ENCODE data around the gene PRICKLE4.

PRICKLE4 gene

GRCh38 chr6:41733707-41734665 lies 46.6 kb upstream of the PRICKLE4 start (continued):
- peak; percentile 93 for TF ChIP-seq ZNF398 (tag by site-specific recombination; IDR thresholded peaks at IDR 0.05)
- TF ChIP-seq OSR2 (tag by site-specific recombination; IDR thresholded peaks at IDR 0.05): no peak
- 0 out of 2 replicates have a peak, but pooled peaks have one; percentile 65 for TF ChIP-seq ZNF660 (tag by site-specific recombination; IDR thresholded peaks at IDR 0.05)
- TF ChIP-seq BCL6B (tag by site-specific recombination; IDR thresholded peaks at IDR 0.05): no peak
- no peak for TF ChIP-seq SALL2 (tag by site-specific recombination; IDR thresholded peaks at IDR 0.05; ENCODE audit: borderline replicate concordance)
- no peak for TF ChIP-seq ZNF610 (tag by site-specific recombination; IDR thresholded peaks at IDR 0.05; ENCODE audit: borderline replicate concordance)
- peak; percentile 28; the same call in 1 of the 2 replicates for TF ChIP-seq ZNF600 (tag by site-specific recombination; IDR thresholded peaks at IDR 0.05)
- no peak for TF ChIP-seq SCRT2 (tag by site-specific recombination; IDR thresholded peaks at IDR 0.05)
- TF ChIP-seq ZNF571 (tag by site-specific recombination; IDR thresholded peaks at IDR 0.05): no peak
- no peak for TF ChIP-seq RBAK (tag by site-specific recombination; IDR thresholded peaks at IDR 0.05)
- TF ChIP-seq ZNF341 (tag by site-specific recombination; IDR thresholded peaks at IDR 0.05; ENCODE audit: low read depth): peak; percentile 86
- no peak for TF ChIP-seq ZNF223 (tag by site-specific recombination; IDR thresholded peaks at IDR 0.05)
- TF ChIP-seq ZNF10 (tag by site-specific recombination; IDR thresholded peaks at IDR 0.05): no peak
- TF ChIP-seq ZSCAN5A (tag by site-specific recombination; IDR thresholded peaks at IDR 0.05): no peak
- TF ChIP-seq ZNF404 (tag by site-specific recombination; IDR thresholded peaks at IDR 0.05): no peak
- TF ChIP-seq ZNF561 (tag by site-specific recombination; IDR thresholded peaks at IDR 0.05; ENCODE audit: borderline replicate concordance): peak; percentile 58; the same call in 1 of the 2 replicates
- TF ChIP-seq ZBTB10 (tag by site-specific recombination; IDR thresholded peaks at IDR 0.05): 0 out of 2 replicates have a peak, but pooled peaks have one; percentile 42
- TF ChIP-seq ZNF629 (tag by site-specific recombination; IDR thresholded peaks at IDR 0.05): no peak; the same call in 1 of the 2 replicates
- TF ChIP-seq KLF10 (tag by site-specific recombination; IDR thresholded peaks at IDR 0.05): peak; percentile 35; the same call in 1 of the 2 replicates
- peak; percentile 92 for TF ChIP-seq GLIS2 (tag by site-specific recombination; IDR thresholded peaks at IDR 0.05)
- TF ChIP-seq PATZ1 (tag by site-specific recombination; IDR thresholded peaks at IDR 0.05): peak; percentile 88
- no peak for TF ChIP-seq ZNF521 (tag by site-specific recombination; IDR thresholded peaks at IDR 0.05)
- TF ChIP-seq BCL11B (tag by site-specific recombination; IDR thresholded peaks at IDR 0.05; ENCODE audit: low read depth): no peak
- TF ChIP-seq ZBTB8A (tag by site-specific recombination; IDR thresholded peaks at IDR 0.05): peak; percentile 57
